ENCODE data around the gene TFR2.

GRCh38 chr7:100578246-100579183, 62.8 kb downstream of the TFR2 start:
- TF ChIP-seq PRDM15 (CRISPR knock-in tag; IDR thresholded peaks at IDR 0.05): no peak
- TF ChIP-seq ELF4 (CRISPR knock-in tag; IDR thresholded peaks at IDR 0.05; ENCODE audit: low read depth): no peak
- no peak for TF ChIP-seq USF2 (CRISPR knock-in tag; IDR thresholded peaks at IDR 0.05)
- TF ChIP-seq ZMAT4 (CRISPR knock-in tag; IDR thresholded peaks at IDR 0.05): no peak
- TF ChIP-seq TEAD4 (CRISPR knock-in tag; IDR thresholded peaks at IDR 0.05): no peak
- TF ChIP-seq IRF1 (CRISPR knock-in tag; IDR thresholded peaks at IDR 0.05): no peak
- no peak for TF ChIP-seq ETV6 (CRISPR knock-in tag; IDR thresholded peaks at IDR 0.05)
- no peak for TF ChIP-seq USF1 (CRISPR knock-in tag; IDR thresholded peaks at IDR 0.05)
- no peak for TF ChIP-seq ZNF138 (CRISPR knock-in tag; conservative IDR thresholded peaks at IDR 0.05)
- no peak for TF ChIP-seq RELA (CRISPR knock-in tag; IDR thresholded peaks at IDR 0.05; ENCODE audit: borderline replicate concordance)
- TF ChIP-seq ZNF423 (CRISPR knock-in tag; IDR thresholded peaks at IDR 0.05): no peak
- TF ChIP-seq ZBTB21 (CRISPR knock-in tag; IDR thresholded peaks at IDR 0.05; ENCODE audit: borderline replicate concordance): no peak
- TF ChIP-seq ZNF317 (CRISPR knock-in tag; IDR thresholded peaks at IDR 0.05; ENCODE audit: borderline replicate concordance, low read depth): no peak
- TF ChIP-seq CTCF (IDR thresholded peaks at IDR 0.05): no peak
